B cell (primary cell): ENCODE results near the gene SCN4A. TPM values are rescaled to one million over a fixed set of nuclear protein-coding genes. Genes with fewer than 3 reads are reported as not detected.
A peak's percentile ranks its signal among the peaks of the same experiment; 100 is the strongest.

ENCODE experiments used
- ATAC-seq: fragments of 200-7000 bp; cut with Tn5 transposase; one replicate; pipeline ENCODE4 v1.10.0; 2021; ENCODE audit warnings: low read depth, mild to moderate bottlenecking, moderate number of reproducible peaks, moderate library complexity
- CTCF ChIA-PET: fragments of 350-600 bp; sonication (Branson Sonifier 250); formaldehyde crosslinking; loops from one replicate; lab custom pipeline; 2021; ENCODE audit warnings: antibody characterized with exemption, inconsistent platforms; lab: Charles Lee
- POLR2A ChIA-PET: fragments of 350-600 bp; sonication (Branson Sonifier 250); formaldehyde crosslinking; loops from one replicate; lab custom pipeline; 2021; ENCODE audit warnings: antibody characterized with exemption; lab: Charles Lee
- DNase-seq: peaks from one replicate; pipeline ENCODE4 v3.0.0; 2013
- H2AFZ ChIP-seq: 2 replicates; pipeline ENCODE4 v1.6.1; 2012; ENCODE audit warnings: mild to moderate bottlenecking, low read depth, low read length; ENCODE audit not compliant: insufficient read depth, poor library complexity, severe bottlenecking
- H3K27ac ChIP-seq, 2 donors: 1 replicate in 1 of 2; 2 replicates in 1 of 2; pipeline ENCODE4 v1.5.1; 2012 to 2013; ENCODE audit warnings: low read length in 2 of 2, mild to moderate bottlenecking in 2 of 2, moderate library complexity in 1 of 2
- H3K27me3 ChIP-seq, 4 experiments: fragments of 200-600 bp in 1 of 4; sonication (generic) in 1 of 4; replicated peaks in 1 of 4; 1 replicate in 2 of 4; 2 replicates in 2 of 4; pipeline versions ENCODE4 v1.6.1 to v1.7.0; 2013 to 2016; ENCODE audit warnings: low read length in 3 of 4, mild to moderate bottlenecking in 2 of 4, mixed read lengths in 1 of 4, moderate library complexity in 1 of 4; ENCODE audit not compliant: insufficient read depth in 4 of 4, control insufficient read depth in 3 of 4; ENCODE audit errors: control extremely low read depth in 1 of 4
- H3K36me3 ChIP-seq, 2 experiments: replicated peaks in 1 of 2; 1 replicate in 1 of 2; 2 replicates in 1 of 2; pipeline versions ENCODE4 v1.6.1 to v1.7.1; 2013; ENCODE audit warnings: low read length in 1 of 2; ENCODE audit not compliant: insufficient read depth in 2 of 2, control insufficient read depth in 1 of 2; ENCODE audit errors: control extremely low read depth in 1 of 2, extremely low read depth in 1 of 2
- H3K4me1 ChIP-seq, 2 donors: fragments of 200-600 bp in 1 of 2; sonication (generic) in 1 of 2; 1 replicate in 1 of 2; 2 replicates in 1 of 2; pipeline versions ENCODE4 v1.5.1 to v1.6.1; 2013 to 2017; ENCODE audit warnings: low read length in 2 of 2; ENCODE audit not compliant: control insufficient read depth in 2 of 2, insufficient read depth in 2 of 2
- H3K4me2 ChIP-seq: replicated peaks from 2 replicates; pipeline ENCODE3; 2012; ENCODE audit warnings: mild to moderate bottlenecking, low read depth, low read length; ENCODE audit not compliant: poor library complexity, severe bottlenecking
- H3K4me3 ChIP-seq, 5 experiments: fragments of 200-600 bp in 1 of 5; sonication (generic) in 1 of 5; 1 replicate in 3 of 5; 2 replicates in 2 of 5; pipeline versions ENCODE4 v1.5.1 to v1.7.0; 2011 to 2016; ENCODE audit warnings: low read length in 4 of 5, mild to moderate bottlenecking in 4 of 5, low read depth in 2 of 5, control low read depth in 1 of 5, moderate library complexity in 1 of 5; ENCODE audit not compliant: insufficient read depth in 1 of 5; ENCODE audit errors: control extremely low read depth in 1 of 5, extremely low read depth in 1 of 5
- H3K79me2 ChIP-seq: fragments of 200-600 bp; sonication (generic); one replicate; pipeline ENCODE4 v1.6.0; 2016; ENCODE audit warnings: low read length; ENCODE audit not compliant: control insufficient read depth, insufficient read depth
- H3K9ac ChIP-seq: fragments of 200-600 bp; sonication (generic); 2 replicates; pipeline ENCODE4 v1.6.1; 2017; ENCODE audit warnings: mild to moderate bottlenecking, low read length, moderate library complexity
- H3K9me3 ChIP-seq, 3 donors: one replicate each; pipeline versions ENCODE4 v1.6.1 to v1.7.1; 2013; ENCODE audit warnings: low read length in 2 of 3; ENCODE audit not compliant: control insufficient read depth in 2 of 3, insufficient read depth in 1 of 3; ENCODE audit errors: control extremely low read depth in 1 of 3
- H4K20me1 ChIP-seq: 2 replicates; pipeline ENCODE4 v1.6.0; 2012; ENCODE audit warnings: mild to moderate bottlenecking, low read length; ENCODE audit not compliant: insufficient read depth, control insufficient read depth, poor library complexity, severe bottlenecking
- H3K27ac Mint-ChIP-seq: one replicate; pipeline ENCODE4 v1.8.0; 2021; ENCODE audit warnings: mixed read lengths
- H3K27me3 Mint-ChIP-seq: one replicate; pipeline ENCODE4 v1.8.0; 2021; ENCODE audit warnings: mixed read lengths
- H3K4me1 Mint-ChIP-seq: one replicate; pipeline ENCODE4 v1.8.0; 2021; ENCODE audit warnings: mixed read lengths
- H3K4me3 Mint-ChIP-seq: one replicate; pipeline ENCODE4 v1.8.0; 2021; ENCODE audit warnings: mixed read lengths
- H3K9me3 Mint-ChIP-seq: one replicate; pipeline ENCODE4 v1.8.0; 2022; ENCODE audit warnings: mixed read lengths; ENCODE audit not compliant: insufficient read depth
- EZH2 ChIP-seq: IDR thresholded peaks from 2 replicates; pipeline ENCODE4 v1.6.1; 2012; ENCODE audit warnings: borderline replicate concordance, low read depth, mild to moderate bottlenecking, moderate library complexity, low read length; ENCODE audit not compliant: insufficient read depth, poor library complexity, severe bottlenecking
- WGBS: methylation state at CpG from one replicate; pipeline ENCODE4 v1.1.5; 2013; ENCODE audit warnings: missing lambda C conversion rate; ENCODE audit not compliant: insufficient coverage; 5-methylcytosine and 5-hydroxymethylcytosine counted together
- intact Hi-C: fragments of 100-400 bp; cut with micrococcal nuclease; formaldehyde crosslinking; loops from one replicate; pipeline ENCODE4 v1.10.0; 2022
- polyA plus RNA-seq: library from polyadenylated mRNA; depleted of rRNA; stranded (reverse); fragments of >200 nt; gene quantifications from 2 replicates; pipeline ENCODE4 v1.2.3, GENCODE V29; 2012
- total RNA-seq, 2 donors: library from RNA; stranded (reverse); fragments of 120-200 nt in 1 of 2; gene quantifications; 1 replicate in 1 of 2; 2 replicates in 1 of 2; pipeline versions ENCODE4 v1.2.3 to v1.2.4, GENCODE V29; 2013 to 2022
- TF ChIP-seq, protein P1 (sequence below): fragments of 200-600 bp; IDR thresholded peaks from one replicate; pipeline ENCODE4 v1.8.0; 2022; ENCODE audit warnings: antibody characterized with exemption, mild to moderate bottlenecking

Gene SCN4A
- total and polyA plus RNA-seq, 2 donors (not counting 1 experiment from before 2014, with no cell fraction given) = 1.1 to 1.4 TPM

DNA sequence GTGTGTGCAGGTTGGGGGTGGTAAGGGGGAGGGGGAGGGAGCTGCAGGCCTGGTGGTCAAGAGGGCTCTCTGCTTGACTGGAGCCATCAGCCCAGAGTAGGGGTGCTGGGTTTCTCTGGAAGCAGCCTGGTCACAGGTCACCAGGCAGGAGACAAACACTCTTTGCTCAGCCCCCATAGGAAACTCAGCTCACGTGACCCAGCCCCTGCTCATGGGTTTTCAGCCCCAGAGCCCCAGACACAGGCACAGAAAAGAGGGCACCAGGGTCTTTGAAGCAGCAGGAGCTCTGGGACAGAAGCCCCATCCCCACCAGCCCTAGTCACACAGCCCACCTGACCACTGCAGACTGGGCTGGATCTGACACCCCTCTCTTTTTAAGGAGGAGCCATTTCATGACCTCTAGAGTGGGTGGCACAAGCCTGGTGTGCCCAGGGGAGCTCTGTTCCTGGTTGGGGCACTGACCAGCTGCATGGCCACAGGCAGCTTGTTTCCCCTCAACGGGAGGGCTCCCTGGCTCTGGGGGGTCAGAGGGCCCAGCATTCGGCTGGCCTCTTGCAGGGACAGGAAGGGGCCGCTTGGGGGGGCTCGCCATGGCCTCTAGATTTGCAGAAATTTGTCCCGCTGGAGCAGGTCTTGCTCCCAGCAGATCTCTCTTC lies 26.8 kb downstream of the SCN4A start:
- H3K9me3 ChIP-seq = peaks cover 0 to 8% (median 0%) of the 10 kb centered on the region in 3 donors
- H2AFZ ChIP-seq = no peak overlapping the region
- 12% methylated on average over 6 of the region's 6 CpGs for WGBS
- no peak for TF ChIP-seq EZH2
- TF ChIP-seq, protein P1, sequence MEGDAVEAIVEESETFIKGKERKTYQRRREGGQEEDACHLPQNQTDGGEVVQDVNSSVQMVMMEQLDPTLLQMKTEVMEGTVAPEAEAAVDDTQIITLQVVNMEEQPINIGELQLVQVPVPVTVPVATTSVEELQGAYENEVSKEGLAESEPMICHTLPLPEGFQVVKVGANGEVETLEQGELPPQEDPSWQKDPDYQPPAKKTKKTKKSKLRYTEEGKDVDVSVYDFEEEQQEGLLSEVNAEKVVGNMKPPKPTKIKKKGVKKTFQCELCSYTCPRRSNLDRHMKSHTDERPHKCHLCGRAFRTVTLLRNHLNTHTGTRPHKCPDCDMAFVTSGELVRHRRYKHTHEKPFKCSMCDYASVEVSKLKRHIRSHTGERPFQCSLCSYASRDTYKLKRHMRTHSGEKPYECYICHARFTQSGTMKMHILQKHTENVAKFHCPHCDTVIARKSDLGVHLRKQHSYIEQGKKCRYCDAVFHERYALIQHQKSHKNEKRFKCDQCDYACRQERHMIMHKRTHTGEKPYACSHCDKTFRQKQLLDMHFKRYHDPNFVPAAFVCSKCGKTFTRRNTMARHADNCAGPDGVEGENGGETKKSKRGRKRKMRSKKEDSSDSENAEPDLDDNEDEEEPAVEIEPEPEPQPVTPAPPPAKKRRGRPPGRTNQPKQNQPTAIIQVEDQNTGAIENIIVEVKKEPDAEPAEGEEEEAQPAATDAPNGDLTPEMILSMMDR = no peak
- peaks cover 47% of the 10 kb centered on the region for H3K4me1 Mint-ChIP-seq
- peaks cover 26% of the 10 kb centered on the region for H3K79me2 ChIP-seq
- H3K4me1 ChIP-seq = peaks cover 32 to 62% of the 10 kb centered on the region in 2 donors
- H3K36me3 ChIP-seq = no peaks in the 10 kb centered on the region
- DNase-seq (peak; percentile 74), ATAC-seq (peak; percentile 58)
- H3K27me3 ChIP-seq = no peaks in the 10 kb centered on the region
- no peaks in the 10 kb centered on the region for H3K9me3 Mint-ChIP-seq
- H3K4me3 Mint-ChIP-seq = peak overlapping the region; percentile 89
- no peaks in the 10 kb centered on the region for H3K27me3 Mint-ChIP-seq
- peak overlapping the region in 4 of 5 experiments; percentile 20 to 59 (median 44) for H3K4me3 ChIP-seq
- H4K20me1 ChIP-seq = no peaks in the 10 kb centered on the region
- H3K4me2 ChIP-seq = peak overlapping the region; percentile 93
- POLR2A ChIA-PET = interaction anchor here (0.6 to 3.0 kb wide), 18 partner anchors 8 to 261 kb away, joined by 3 to 360 read pairs (median 6); partner anchors contain the start of genes CD79B, CSHL1, GH1 and ICAM2
- CTCF ChIA-PET = interaction anchor here (0.6 to 3.4 kb wide), 26 partner anchors 9 to 520 kb away, joined by 3 to 834 read pairs (median 7); partner anchors contain the start of genes CD79B, CSHL1, ERN1 and GH1
- intact Hi-C loops = loop anchor here (1.0 kb wide), 4 partner anchors 14 to 74 kb away; partner anchors contain the start of genes CD79B and ICAM2
- H3K27ac Mint-ChIP-seq = peak overlapping the region; percentile 99
- peak overlapping the region; percentile 72 to 84 for H3K27ac ChIP-seq
- H3K9ac ChIP-seq = peak overlapping the region; percentile 63
